Tibial nerve (tissue), 3 donors: ENCODE measurements around the gene HOXA2.

Experiments
- POLR2A ChIP-seq, 2 donors: fragments of 450-650 bp; IDR thresholded peaks; one replicate each; pipeline ENCODE4 v1.6.1; 2017; ENCODE audit warnings: antibody characterized with exemption in 2 of 2, mild to moderate bottlenecking in 2 of 2, moderate library complexity in 2 of 2
- TF ChIP-seq, protein P1 (sequence below), 5 experiments: fragments of 200-600 bp in 3 of 5; fragments of 450-650 bp in 2 of 5; sonication (generic) in 3 of 5; IDR thresholded peaks; one replicate each; pipeline ENCODE4 v1.5.1; 2016 to 2019; ENCODE audit warnings: antibody characterized with exemption in 5 of 5, mild to moderate bottlenecking in 3 of 5, moderate library complexity in 2 of 5

DNA sequence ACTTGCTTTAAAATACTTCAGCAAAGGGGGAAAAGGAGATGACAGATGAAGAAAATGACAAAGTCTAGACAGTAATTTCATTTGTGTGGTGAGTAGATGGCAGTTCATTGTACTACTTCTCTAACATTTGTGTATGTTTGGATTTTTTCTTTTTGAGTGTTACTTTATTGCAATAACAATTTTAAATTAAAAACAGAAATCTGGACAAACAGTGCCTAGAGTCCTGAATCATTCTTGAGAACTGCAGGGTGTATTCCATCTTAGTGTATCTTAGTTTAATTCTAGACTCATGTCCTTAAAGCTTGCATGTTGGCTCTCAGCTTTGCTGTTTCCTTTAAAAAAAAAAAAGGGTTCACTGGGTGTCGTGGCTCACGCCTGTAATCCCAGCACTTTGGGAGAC lies 37.8 kb downstream of the HOXA2 start:
- TF ChIP-seq, protein P1, sequence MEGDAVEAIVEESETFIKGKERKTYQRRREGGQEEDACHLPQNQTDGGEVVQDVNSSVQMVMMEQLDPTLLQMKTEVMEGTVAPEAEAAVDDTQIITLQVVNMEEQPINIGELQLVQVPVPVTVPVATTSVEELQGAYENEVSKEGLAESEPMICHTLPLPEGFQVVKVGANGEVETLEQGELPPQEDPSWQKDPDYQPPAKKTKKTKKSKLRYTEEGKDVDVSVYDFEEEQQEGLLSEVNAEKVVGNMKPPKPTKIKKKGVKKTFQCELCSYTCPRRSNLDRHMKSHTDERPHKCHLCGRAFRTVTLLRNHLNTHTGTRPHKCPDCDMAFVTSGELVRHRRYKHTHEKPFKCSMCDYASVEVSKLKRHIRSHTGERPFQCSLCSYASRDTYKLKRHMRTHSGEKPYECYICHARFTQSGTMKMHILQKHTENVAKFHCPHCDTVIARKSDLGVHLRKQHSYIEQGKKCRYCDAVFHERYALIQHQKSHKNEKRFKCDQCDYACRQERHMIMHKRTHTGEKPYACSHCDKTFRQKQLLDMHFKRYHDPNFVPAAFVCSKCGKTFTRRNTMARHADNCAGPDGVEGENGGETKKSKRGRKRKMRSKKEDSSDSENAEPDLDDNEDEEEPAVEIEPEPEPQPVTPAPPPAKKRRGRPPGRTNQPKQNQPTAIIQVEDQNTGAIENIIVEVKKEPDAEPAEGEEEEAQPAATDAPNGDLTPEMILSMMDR (IDR thresholded peaks at IDR 0.05): no peak
- no peak for TF ChIP-seq POLR2A (IDR thresholded peaks at IDR 0.05)
